MM.1S (cell line): ENCODE data around the gene TFAP2D.

Experiments used
- DNase-seq: peaks from one replicate; pipeline ENCODE4 v3.0.0-alpha.2; 2015
- H2AFZ ChIP-seq: fragments of 300-600 bp; sonication (generic); 2 replicates; pipeline ENCODE4 v1.6.0; 2016; ENCODE audit warnings: antibody characterized with exemption, low read length
- H3F3A ChIP-seq: fragments of 300-600 bp; sonication (generic); 2 replicates; pipeline ENCODE4 v1.6.1; 2016; ENCODE audit warnings: mild to moderate bottlenecking, antibody characterized with exemption, low read length, moderate library complexity, mixed read lengths; ENCODE audit not compliant: insufficient read depth
- H3K27ac ChIP-seq: fragments of 300-600 bp; sonication (generic); 2 replicates; pipeline ENCODE4 v1.5.1; 2016; ENCODE audit warnings: mild to moderate bottlenecking, low read length
- H3K27me3 ChIP-seq: fragments of 300-600 bp; sonication (generic); replicated peaks from 2 replicates; pipeline ENCODE4 v1.6.0; 2016; ENCODE audit warnings: low read length; ENCODE audit not compliant: insufficient read depth
- H3K36me3 ChIP-seq: fragments of 300-600 bp; sonication (generic); replicated peaks from 2 replicates; pipeline ENCODE4 v1.6.1; 2016; ENCODE audit warnings: mild to moderate bottlenecking, low read length, mixed read lengths; ENCODE audit not compliant: insufficient read depth
- H3K4me1 ChIP-seq: fragments of 300-600 bp; sonication (generic); 2 replicates; pipeline ENCODE4 v1.6.1; 2016; ENCODE audit warnings: low read length, mixed read lengths
- H3K4me2 ChIP-seq: fragments of 300-600 bp; sonication (generic); 2 replicates; pipeline ENCODE4 v1.6.0; 2016; ENCODE audit warnings: low read depth, low read length
- H3K4me3 ChIP-seq: fragments of 300-600 bp; sonication (generic); 2 replicates; pipeline ENCODE4 v1.5.1; 2016; ENCODE audit warnings: low read length, mixed read lengths
- H3K79me2 ChIP-seq: fragments of 300-600 bp; sonication (generic); 2 replicates; pipeline ENCODE4 v1.6.1; 2016; ENCODE audit warnings: mixed run types, low read length, mixed read lengths
- H3K9ac ChIP-seq: fragments of 300-600 bp; sonication (generic); 2 replicates; pipeline ENCODE4 v1.6.1; 2016; ENCODE audit warnings: low read length, mixed read lengths
- H3K9me2 ChIP-seq: fragments of 300-600 bp; sonication (generic); replicated peaks from 2 replicates; pipeline ENCODE4 v1.6.1; 2016; ENCODE audit warnings: mild to moderate bottlenecking, low read length, mixed read lengths; ENCODE audit not compliant: insufficient read depth
- H3K9me3 ChIP-seq: fragments of 300-600 bp; sonication (generic); replicated peaks from 2 replicates; pipeline ENCODE4 v1.6.1; 2016; ENCODE audit warnings: mild to moderate bottlenecking, low read length, mixed read lengths; ENCODE audit not compliant: insufficient read depth
- H4K20me1 ChIP-seq: fragments of 300-600 bp; sonication (generic); 2 replicates; pipeline ENCODE4 v1.6.1; 2016; ENCODE audit warnings: mild to moderate bottlenecking, low read length, moderate library complexity, mixed read lengths; ENCODE audit not compliant: insufficient read depth
- EZH2 ChIP-seq: fragments of 300-600 bp; sonication (generic); optimal IDR thresholded peaks from 2 replicates; pipeline ENCODE3; 2017; ENCODE audit warnings: low read depth, mild to moderate bottlenecking, antibody characterized with exemption, low read length, mixed read lengths
- EZH2phosphoT487 ChIP-seq: fragments of 300-600 bp; sonication (generic); IDR thresholded peaks from 2 replicates; pipeline ENCODE4 v1.6.1; 2018; ENCODE audit warnings: antibody characterized with exemption, low read length
- TF ChIP-seq, protein P1 (sequence below): fragments of 300-600 bp; sonication (generic); IDR thresholded peaks from 2 replicates; pipeline ENCODE4 v1.5.1; 2016; ENCODE audit warnings: antibody characterized with exemption, low read length, mixed read lengths

The TFAP2D gene

DNA sequence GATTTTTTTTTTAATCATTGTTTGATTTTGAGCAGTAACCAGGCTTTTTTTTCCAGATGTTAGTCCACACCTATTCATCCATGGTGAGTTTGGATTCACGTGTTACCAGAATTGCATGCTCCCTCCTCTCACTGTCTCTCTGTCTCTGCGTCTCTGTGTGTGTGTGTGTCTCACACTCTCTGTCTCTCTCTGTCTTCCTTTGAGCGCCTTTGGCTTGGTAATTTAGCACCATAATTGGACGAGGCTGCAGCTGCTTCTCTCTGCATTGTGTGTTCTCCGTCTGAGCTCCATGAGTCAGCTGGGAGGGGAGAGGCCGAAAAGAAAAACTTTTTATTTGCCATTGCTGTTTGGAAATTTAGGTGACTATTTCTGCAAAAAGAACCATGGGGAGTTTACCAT is 108.8 kb downstream of the TFAP2D start:
- H3K9me2 ChIP-seq = no peaks in the 10 kb centered on the region
- H3F3A ChIP-seq = no peaks in the 10 kb centered on the region
- no peak overlapping the region for H3K27ac ChIP-seq
- H3K4me1 ChIP-seq = no peaks in the 10 kb centered on the region
- peaks cover 5% of the 10 kb centered on the region; the same call in 1 of the 2 replicates for H3K27me3 ChIP-seq
- no peak overlapping the region for H3K9ac ChIP-seq
- no peaks in the 10 kb centered on the region for H4K20me1 ChIP-seq
- no peaks in the 10 kb centered on the region for H3K36me3 ChIP-seq
- H3K4me2 ChIP-seq = no peak overlapping the region
- no peaks in the 10 kb centered on the region for H3K79me2 ChIP-seq
- H2AFZ ChIP-seq = no peak overlapping the region
- DNase-seq = no peak
- no peak overlapping the region for H3K4me3 ChIP-seq
- TF ChIP-seq EZH2phosphoT487 = no peak
- no peak for TF ChIP-seq EZH2
- TF ChIP-seq, protein P1, sequence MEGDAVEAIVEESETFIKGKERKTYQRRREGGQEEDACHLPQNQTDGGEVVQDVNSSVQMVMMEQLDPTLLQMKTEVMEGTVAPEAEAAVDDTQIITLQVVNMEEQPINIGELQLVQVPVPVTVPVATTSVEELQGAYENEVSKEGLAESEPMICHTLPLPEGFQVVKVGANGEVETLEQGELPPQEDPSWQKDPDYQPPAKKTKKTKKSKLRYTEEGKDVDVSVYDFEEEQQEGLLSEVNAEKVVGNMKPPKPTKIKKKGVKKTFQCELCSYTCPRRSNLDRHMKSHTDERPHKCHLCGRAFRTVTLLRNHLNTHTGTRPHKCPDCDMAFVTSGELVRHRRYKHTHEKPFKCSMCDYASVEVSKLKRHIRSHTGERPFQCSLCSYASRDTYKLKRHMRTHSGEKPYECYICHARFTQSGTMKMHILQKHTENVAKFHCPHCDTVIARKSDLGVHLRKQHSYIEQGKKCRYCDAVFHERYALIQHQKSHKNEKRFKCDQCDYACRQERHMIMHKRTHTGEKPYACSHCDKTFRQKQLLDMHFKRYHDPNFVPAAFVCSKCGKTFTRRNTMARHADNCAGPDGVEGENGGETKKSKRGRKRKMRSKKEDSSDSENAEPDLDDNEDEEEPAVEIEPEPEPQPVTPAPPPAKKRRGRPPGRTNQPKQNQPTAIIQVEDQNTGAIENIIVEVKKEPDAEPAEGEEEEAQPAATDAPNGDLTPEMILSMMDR = no peak
- H3K9me3 ChIP-seq = no peaks in the 10 kb centered on the region
